NCI-H774 (cell line): ENCODE measurements around the gene AFAP1.

Source experiments
- DNase-seq: peaks from one replicate; lab custom pipeline; 2025; lab: John Stamatoyannopoulos, UW

AFAP1 gene

DNA sequence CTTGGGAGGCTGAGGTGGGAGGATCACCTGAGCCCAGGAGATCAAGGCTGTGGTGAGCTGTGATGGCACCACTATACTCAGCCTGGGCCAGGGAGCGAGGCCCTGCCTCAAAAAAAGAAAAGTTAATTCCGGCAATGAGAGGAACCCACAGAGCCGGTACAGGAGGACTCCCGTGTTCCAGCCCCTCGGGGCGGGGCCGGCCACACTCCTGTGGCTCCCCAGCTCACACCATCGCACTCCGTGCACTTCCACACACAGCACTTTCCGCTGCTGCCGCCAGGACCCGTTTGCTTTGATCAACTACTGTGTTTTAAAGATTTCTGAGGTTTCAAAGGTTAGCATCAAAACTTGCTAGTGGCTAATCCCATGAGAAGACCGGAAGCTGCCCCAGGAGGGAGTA lies 171.7 kb downstream of the AFAP1 start:
- DNase-seq: no peak

- DNase-seq: no peak
These were observed 172.1 kb downstream of the AFAP1 start for GRCh38 chr4:7767526-7767925.

GRCh38 chr4:7766661-7767345 lies 172.9 kb downstream of the AFAP1 start:
- no peak for DNase-seq

DNA sequence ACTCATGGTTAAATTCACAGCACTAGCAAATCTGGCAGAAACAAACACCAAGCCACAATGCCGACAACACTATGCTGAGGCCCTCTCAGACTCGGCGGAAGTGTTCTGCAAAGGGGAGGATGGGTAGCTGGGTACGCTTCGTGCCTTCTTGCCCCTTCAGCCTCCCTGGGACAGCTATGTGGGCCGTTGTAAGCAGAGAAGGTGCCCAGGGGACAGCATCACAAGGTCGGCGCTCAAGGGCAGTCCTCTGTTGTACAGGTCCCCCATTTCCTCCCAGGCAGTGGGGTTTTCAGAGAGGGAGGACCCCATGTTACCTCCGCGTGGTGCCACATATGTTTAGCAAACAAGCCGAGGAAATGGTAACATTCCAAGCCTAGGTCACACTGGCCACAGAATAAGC lies 173.6 kb downstream of the AFAP1 start:
- no peak for DNase-seq

DNA sequence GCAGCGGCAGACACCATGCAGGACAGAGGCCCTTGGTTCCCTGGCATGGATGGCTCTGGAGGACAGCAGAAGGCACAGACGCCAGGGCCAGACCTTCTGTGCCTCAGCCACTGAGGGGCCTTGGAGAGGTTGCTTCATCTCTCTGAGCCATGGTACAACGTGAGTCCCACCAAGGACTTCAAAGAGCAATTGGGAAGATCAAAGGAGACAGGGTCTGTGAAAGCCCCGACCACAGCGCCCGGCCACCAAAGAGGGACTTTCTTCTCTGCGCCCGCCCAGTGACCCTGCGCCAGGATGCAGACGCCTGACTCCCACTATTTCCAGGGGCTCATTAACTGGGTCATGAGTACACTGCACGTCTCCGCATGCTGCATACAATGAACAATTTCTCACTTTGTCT lies 174.0 kb downstream of the AFAP1 start:
- DNase-seq: no peak

DNA sequence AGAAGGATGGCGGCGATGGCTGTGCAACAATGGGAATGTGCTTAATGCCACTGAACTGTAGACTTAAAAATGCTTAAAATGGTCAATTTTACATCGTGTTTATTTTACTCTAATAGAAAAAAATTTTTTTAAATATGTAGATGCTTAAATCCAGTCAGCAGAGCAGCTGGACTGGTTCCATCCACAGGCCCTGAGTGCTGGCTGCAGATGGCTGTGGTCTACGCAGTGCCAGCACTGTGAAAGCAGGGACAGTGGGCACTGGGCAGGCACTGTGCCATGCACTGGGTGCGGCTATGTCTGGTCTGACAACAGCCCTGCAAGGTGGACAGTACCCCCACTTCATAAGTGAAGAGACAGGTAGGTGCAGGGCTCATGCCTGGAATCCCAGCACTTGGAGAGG lies 175.2 kb downstream of the AFAP1 start:
- no peak for DNase-seq

GRCh38 chr4:7763788-7764187 lies 175.9 kb downstream of the AFAP1 start:
- DNase-seq: no peak

GRCh38 chr4:7763106-7763505 lies 176.6 kb downstream of the AFAP1 start:
- DNase-seq: no peak

DNA sequence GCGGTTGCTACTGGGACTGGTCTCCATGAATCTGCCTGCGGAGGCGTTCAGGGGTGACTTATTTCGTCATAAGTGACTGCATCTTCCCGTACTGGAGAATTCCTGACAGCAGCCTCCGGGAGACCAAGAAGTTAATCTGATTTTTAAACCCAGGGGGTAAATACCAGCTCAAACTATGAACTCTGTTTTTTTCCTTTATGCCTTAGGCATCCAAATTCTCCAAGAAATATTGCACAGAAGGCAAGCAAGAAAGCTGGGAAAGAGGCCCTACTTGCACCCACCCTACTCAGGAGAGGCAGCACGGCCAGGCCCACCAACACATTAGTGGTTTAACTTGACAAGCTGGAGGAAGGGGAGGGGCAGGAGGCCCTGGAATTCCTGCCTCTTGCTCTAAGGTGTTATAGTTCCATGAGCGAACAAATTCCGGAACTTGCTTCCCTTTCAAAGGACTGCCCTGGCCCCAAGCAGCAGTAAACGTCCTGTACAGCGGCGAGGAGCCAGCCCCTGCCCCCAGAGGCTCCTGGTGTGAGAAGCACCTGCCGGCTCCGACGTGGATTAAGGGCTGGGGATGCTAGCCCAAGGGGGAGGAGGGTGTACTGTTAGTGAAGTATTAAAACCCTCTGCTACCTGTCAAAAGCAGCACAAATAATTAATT lies 177.2 kb downstream of the AFAP1 start:
- no peak for DNase-seq

GRCh38 chr4:7761720-7762119 lies 177.9 kb downstream of the AFAP1 start:
- DNase-seq: no peak

- no peak for DNase-seq
These were observed 178.3 kb downstream of the AFAP1 start for GRCh38 chr4:7761312-7761711.

DNA sequence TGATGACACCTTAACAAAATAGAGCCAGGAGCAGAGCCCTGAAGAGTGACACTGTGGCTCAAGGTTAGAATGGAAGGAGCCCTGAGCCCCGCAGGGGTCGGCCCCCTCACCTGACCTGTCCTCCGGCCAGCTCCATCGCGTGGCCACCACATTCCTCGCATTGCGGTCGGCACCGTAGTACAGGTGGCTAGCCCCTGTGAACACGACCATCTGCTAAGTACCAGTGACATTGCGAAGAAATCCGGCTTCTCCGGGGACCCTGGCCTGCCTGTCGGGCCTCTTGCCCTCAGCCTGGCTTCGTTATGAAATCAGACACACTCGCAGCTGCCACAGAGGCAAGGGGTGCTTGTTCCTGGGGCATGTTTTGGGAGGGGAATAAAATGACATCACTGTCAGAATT lies 179.0 kb downstream of the AFAP1 start:
- DNase-seq: no peak

DNA sequence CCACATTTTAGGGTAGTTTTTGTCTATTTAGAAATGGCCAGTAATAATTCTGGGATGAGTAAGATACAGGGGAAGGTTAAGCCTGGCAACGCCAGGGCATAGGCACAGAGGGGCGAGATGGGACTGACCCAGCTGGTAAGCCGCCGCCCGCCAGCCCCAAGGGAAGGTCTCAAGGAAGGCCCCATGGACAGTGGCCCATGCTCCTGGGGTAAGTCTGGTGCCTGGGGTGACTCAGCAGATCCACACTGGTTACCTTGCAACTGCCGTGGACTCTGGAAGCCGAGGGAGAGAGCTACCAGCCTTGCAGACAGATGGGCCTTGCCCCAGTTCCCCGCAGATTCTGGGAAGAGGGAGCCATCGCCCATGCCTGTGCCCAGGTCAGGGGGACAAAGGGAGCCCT lies 179.4 kb downstream of the AFAP1 start:
- DNase-seq: no peak

DNA sequence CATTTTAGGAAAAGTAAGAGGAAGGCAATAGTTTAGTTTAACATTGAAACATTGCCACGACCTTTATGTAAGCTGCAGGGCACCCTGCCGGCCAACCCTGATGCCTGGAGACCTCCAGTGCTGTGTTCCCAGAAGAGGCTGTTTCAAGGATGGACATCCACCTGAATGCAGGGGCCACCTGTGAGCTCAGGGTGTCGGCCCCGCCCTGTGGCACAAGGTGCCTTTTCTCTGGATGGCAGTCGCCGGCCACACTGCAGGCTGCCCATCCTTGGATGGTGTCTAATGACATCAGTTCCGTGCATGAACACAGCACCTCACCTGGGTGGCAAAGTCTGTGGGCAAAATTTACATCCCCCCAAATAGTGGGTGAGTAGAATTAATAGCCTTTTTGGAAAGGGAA lies 180.0 kb downstream of the AFAP1 start:
- no peak for DNase-seq

DNA sequence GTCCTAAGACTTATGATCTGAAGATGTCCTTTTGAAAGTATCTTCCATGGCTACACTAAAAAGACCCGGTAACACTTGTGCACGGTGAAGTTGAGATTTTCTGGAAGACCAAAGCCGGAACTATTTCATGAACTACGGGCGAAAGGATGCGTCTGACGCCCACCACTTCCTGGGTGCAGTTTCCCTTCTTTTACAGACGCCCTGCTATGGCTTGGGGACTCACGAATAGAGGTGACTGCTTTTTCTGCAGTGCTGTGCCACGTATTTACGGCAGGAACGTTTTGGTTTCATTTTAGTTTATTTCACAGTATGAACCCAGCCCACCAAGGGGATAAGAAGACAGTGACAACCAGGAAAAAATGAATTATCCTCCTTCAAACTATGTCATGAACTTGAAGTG lies 180.4 kb downstream of the AFAP1 start:
- DNase-seq: no peak

DNA sequence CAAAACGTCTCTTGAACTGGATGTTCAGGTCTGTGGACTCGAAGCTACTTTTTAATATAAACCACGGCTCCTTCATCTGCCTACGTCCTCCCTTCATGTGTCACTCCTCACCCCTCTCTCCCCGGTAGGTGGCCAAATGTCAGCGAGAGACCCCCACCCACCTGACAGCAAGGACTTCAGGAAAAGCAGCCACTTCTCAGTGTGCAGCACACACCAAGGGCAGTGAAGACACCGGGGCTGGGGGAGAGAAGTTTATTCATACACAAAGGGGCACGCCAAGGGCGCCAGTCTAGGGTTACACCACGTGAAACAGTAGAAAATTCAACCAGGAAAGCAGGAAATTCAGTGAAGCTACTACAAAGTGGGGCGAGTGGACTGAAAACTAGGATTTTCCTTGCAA lies 181.2 kb downstream of the AFAP1 start:
- DNase-seq: no peak

DNA sequence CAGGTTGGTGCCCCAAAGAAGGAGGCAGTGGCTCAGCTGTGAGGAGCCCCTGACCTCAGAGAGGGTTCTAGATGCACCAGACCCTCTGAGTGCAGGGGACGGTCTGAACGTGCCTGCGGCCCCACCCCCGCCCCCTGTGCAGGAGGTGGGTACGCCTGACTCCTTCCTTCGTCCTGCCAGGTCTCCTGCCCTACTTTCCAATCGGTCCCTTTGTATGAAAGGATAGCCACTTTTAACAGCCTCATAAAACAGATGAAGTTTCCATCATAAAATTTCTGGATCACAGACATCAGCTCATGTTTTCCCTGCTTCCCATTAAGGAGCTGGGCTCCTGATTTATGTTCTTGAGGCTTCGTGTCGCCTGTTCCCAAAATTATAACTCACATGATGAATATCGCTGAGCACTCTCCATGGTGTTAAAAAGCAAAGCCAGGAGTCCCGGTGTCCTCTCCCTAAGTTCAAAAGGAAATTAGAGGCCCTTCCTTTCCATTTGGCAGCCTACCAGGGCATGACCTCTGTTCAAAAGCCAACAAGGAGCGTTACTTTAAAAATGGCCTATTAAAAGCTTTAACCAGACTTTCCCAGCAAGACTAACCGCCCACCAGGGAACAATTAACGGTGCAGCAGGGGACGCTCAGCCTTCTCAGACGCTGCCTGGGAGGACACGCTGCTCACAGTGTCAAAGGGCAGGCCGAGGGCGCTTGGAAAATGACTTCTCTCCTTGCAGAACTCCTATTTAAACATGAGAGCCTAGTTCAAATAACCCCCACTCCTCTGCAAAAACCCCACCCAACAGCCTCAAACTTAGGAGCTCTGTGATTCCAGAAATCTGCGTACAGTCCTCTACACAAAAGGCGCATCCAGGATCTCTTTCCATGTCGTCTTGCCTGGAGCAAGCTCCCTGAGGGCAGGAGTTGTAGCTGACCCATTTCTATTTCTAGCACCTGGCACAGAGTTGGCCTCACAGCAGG lies 181.9 kb downstream of the AFAP1 start:
- no peak for DNase-seq

DNA sequence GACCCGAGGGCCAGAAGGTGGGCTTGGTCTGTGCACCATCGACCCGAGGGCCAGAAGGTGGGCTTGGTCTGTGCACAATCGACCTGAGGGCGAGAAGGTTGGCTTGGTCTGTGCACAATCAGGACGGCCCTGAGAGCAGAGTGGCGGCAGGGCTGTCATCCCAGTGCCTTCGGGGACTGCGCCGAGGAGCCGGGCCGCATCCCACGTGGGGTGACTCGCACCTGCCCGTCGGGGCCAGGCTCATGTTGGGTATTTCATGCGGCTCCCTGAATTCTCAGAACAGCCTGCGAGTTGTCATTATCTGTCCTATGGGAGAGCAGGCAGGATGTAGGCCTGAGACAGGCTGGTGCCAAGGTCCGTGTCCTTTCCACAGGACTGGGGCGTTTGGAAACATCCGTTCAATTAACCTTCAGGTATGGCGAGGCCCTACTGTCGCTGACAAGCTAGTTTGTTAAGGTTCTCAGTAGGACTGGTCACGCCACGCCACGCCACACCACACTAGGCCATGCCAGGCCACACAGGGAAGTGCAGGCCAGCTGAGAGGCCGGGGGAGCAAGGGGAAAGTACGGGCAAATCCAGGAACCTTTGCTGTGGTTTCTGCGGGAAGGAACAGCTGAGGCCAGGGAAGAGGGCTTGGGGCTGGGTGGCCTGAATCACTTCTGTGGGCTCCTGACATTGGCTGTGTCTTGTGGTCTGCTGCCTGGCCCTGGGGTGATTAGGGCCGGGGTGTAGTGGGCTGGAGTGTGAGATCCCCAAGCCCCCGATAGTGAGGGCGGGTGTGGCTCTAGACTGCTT lies 182.9 kb downstream of the AFAP1 start:
- no peak for DNase-seq

DNA sequence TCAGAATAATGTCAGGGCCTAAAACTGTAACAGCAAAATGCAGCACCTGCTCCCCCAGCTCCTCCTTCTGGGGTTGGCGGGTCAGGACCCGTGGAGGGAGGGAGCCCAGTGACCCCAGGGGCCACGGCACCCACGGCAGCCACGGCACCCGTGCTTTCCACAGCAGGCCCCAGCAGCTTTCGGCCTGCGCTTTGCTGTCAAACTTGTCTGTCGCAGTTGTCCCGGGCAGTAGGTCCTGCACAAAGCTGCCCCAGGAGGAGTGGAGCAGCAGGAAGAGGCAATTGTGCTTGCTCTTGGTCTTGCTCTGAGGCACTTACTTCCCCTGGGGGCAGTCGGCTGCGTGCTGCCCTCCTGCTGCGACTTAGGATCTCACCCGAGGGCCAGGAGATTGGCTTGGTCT lies 183.6 kb downstream of the AFAP1 start:
- no peak for DNase-seq

DNA sequence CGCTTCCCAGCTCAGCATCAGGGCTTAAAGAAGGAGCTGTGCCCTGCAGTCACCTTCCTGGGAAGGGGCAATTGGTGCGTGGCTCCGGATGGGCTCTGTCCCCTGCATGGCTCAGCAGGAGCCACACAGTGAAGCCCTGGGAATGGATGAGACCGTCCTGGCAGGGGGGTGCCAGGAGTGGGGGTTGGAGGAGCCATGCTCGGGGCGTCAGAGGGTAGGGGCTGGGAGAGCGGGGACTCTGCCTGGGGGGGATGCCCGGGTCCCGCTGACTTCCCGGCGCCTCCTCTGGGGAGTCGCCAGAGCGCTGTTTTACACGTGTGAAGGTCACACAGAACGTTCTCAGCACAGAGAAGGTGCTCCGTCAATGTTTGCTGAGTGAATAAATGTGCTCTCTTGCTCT lies 184.1 kb downstream of the AFAP1 start:
- DNase-seq: no peak

DNA sequence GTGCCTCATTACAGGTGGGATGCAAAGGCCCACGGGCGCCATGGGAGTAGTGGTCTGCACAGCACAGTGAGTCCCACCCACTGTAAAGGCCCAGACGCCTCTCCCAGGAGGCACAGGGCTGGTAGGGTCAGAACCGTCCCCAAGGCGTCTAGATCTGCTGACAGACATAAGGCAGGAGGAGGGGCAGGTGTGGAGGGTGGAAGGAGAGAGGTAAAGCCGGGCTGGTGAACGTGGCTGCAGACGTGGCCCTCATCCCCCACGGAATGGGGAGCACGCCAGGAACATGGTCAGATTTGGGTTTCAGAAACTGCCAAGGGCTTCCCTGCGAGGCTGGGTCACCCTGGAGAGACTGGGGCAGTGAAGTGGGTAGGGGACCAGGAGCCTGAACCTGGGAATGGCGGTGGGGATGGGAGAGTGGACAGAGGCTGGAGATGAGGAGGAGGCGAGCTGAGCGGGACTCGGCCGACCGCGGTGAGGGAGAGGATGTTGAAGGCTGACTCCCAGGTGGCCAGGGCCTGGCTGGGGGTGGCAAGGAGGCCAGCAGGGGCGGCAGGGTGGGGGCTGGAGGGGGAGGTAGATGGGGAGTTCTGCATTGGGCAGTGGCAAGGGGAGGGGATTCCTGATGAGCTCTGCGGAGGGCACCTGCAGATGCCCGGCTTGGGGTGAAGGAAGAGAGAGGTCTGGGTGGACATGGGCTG lies 184.9 kb downstream of the AFAP1 start:
- DNase-seq: no peak
